K562 (cell line): ENCODE results near the gene STARD8. TPM values are rescaled to one million over a fixed set of nuclear protein-coding genes. Genes with fewer than 3 reads are reported as not detected.

Experiments used
- ATAC-seq: fragments of 200-7000 bp; cut with Tn5 transposase; 3 replicates; pipeline ENCODE4 v1.9.1; 2020; ENCODE audit warnings: moderate library complexity
- BruUV-seq: library from RNA; stranded (reverse); fragments of 400-500 nt; replicated peaks from 2 replicates; lab custom pipeline; 2021; lab: Mats Ljungman, UMichigan
- CTCF ChIA-PET: fragments of 300-600 bp; formaldehyde crosslinking; extraction: SDS; loops from one replicate; lab custom pipeline; 2021; ENCODE audit warnings: low intra/inter-chr PET ratio; lab: Yijun Ruan, JAX
- POLR2A ChIA-PET: fragments of 300-600, 350-650 bp; sonication (Branson Sonifier 250); formaldehyde crosslinking; extraction: SDS; loops from one replicate; lab custom pipeline; 2021; ENCODE audit warnings: antibody characterized with exemption, inconsistent platforms; lab: Yijun Ruan, JAX
- DNase-seq, 4 experiments: peaks; one replicate each; pipeline versions ENCODE4 v3.0.0 to v3.0.0-alpha.2; 2011 to 2018; ENCODE audit warnings: low spot score in 3 of 4, mixed read lengths in 3 of 4; ENCODE audit errors: extremely low read depth in 1 of 4
- FAIRE-seq: peaks from 2 replicates; lab custom pipeline; 2011; peaks lifted over from hg19 to GRCh38; lab: Jason Lieb, UNC
- H2AFZ ChIP-seq: 2 replicates; pipeline ENCODE4 v1.6.0; 2011; ENCODE audit warnings: low read depth, low read length, control low read depth, inconsistent platforms
- H3K27ac ChIP-seq: fragments of 200-600 bp; 3 replicates; pipeline ENCODE4 v1.8.0; 2011; ENCODE audit warnings: low read depth, mild to moderate bottlenecking, control low read depth, inconsistent platforms, low read length, moderate library complexity, mixed read lengths; ENCODE audit errors: extremely low read depth
- H3K27me3 ChIP-seq, 2 experiments: fragments of 300-600 bp in 1 of 2; 2 replicates in 1 of 2; 3 replicates in 1 of 2; pipeline versions ENCODE4 v1.6.0 to v1.8.0; 2011; ENCODE audit warnings: inconsistent platforms in 2 of 2, low read length in 2 of 2, mild to moderate bottlenecking in 1 of 2, mixed read lengths in 1 of 2, moderate library complexity in 1 of 2; ENCODE audit not compliant: control insufficient read depth in 2 of 2, insufficient read depth in 2 of 2
- H3K36me3 ChIP-seq: fragments of 300-600 bp; 3 replicates; pipeline ENCODE4 v1.8.0; 2011; ENCODE audit warnings: mild to moderate bottlenecking, low read length, inconsistent platforms; ENCODE audit not compliant: control insufficient read depth, insufficient read depth
- H3K4me1 ChIP-seq, 2 experiments: fragments of 200-600 bp in 1 of 2; replicated peaks in 1 of 2; 2 replicates in 1 of 2; 3 replicates in 1 of 2; pipeline versions ENCODE4 v1.5.1 to v1.8.0; 2011; ENCODE audit warnings: inconsistent platforms in 2 of 2, low read length in 2 of 2, mild to moderate bottlenecking in 1 of 2, mixed read lengths in 1 of 2, moderate library complexity in 1 of 2; ENCODE audit not compliant: control insufficient read depth in 2 of 2, insufficient read depth in 2 of 2
- H3K4me2 ChIP-seq: 2 replicates; pipeline ENCODE4 v1.6.1; 2011; ENCODE audit warnings: low read length, control low read depth, inconsistent platforms, mixed read lengths; ENCODE audit not compliant: insufficient read depth
- H3K4me3 ChIP-seq: fragments of 200-600 bp; sonication (generic), shearing (Covaris generic); 2 replicates; pipeline ENCODE4 v1.5.1; 2016; ENCODE audit warnings: control low read depth, inconsistent platforms
- H3K79me2 ChIP-seq: fragments of 200-600 bp; 3 replicates; pipeline ENCODE4 v1.8.0; 2011; ENCODE audit warnings: low read length, inconsistent platforms; ENCODE audit not compliant: control insufficient read depth, insufficient read depth
- H3K9ac ChIP-seq, 2 experiments: 2 replicates each; pipeline versions ENCODE4 v1.6.0 to v1.6.1; 2011; ENCODE audit warnings: low read depth in 2 of 2, low read length in 2 of 2, control low read depth in 1 of 2, inconsistent platforms in 1 of 2, mild to moderate bottlenecking in 1 of 2, mixed read lengths in 1 of 2; ENCODE audit not compliant: insufficient read depth in 1 of 2
- H3K9me1 ChIP-seq: one replicate; pipeline ENCODE4 v1.6.0; 2011; ENCODE audit warnings: inconsistent platforms, mild to moderate bottlenecking, low read length, moderate library complexity; ENCODE audit not compliant: control insufficient read depth, insufficient read depth
- H3K9me3 ChIP-seq: replicated peaks from 2 replicates; pipeline ENCODE4 v1.5.1; 2011; ENCODE audit warnings: low read depth, low read length, inconsistent platforms; ENCODE audit not compliant: control insufficient read depth, insufficient read depth
- H4K20me1 ChIP-seq: replicated peaks from 2 replicates; pipeline ENCODE4 v1.6.1; 2011; ENCODE audit warnings: low read length, inconsistent platforms, mixed read lengths; ENCODE audit not compliant: control insufficient read depth, insufficient read depth
- ATF3 ChIP-seq, 2 experiments: fragments of 450-650 bp in 1 of 2; sonication (generic) in 1 of 2; formaldehyde crosslinking in 1 of 2; IDR thresholded peaks in 1 of 2; conservative IDR thresholded peaks in 1 of 2; 2 replicates each; pipeline versions ENCODE4 v1.6.1 to v1.8.1; 2016 to 2023; ENCODE audit warnings: mild to moderate bottlenecking in 2 of 2, moderate library complexity in 2 of 2, inconsistent platforms in 1 of 2, missing genetic modification reagents in 1 of 2
- EHMT2 ChIP-seq: fragments of 450-650 bp; IDR thresholded peaks from 2 replicates; pipeline ENCODE4 v1.6.1; 2018; ENCODE audit warnings: antibody characterized with exemption
- HDAC3 ChIP-seq: fragments of 450-650 bp; IDR thresholded peaks from 2 replicates; pipeline ENCODE4 v1.6.1; 2018; ENCODE audit warnings: borderline replicate concordance, mild to moderate bottlenecking, moderate library complexity; ENCODE audit not compliant: partially characterized antibody
- JUNB ChIP-seq: fragments of 450-650 bp; formaldehyde crosslinking; conservative IDR thresholded peaks from 2 replicates; pipeline ENCODE4 v1.4.0; 2020; ENCODE audit warnings: mild to moderate bottlenecking
- KDM1A ChIP-seq, 2 experiments: fragments of 450-650 bp; IDR thresholded peaks; 2 replicates each; pipeline ENCODE4 v1.6.1; 2016; ENCODE audit warnings: mild to moderate bottlenecking in 2 of 2
- MED1 ChIP-seq: sonication (generic); formaldehyde crosslinking; IDR thresholded peaks from 2 replicates; pipeline ENCODE4 v1.8.1; 2023; ENCODE audit warnings: missing genetic modification reagents, borderline replicate concordance
- SMAD1 ChIP-seq: fragments of 150-350 bp; IDR thresholded peaks from 2 replicates; pipeline ENCODE4 v1.6.1; 2014; ENCODE audit warnings: low read length, low read depth; ENCODE audit not compliant: partially characterized antibody
- ZNF12 ChIP-seq: sonication (generic); formaldehyde crosslinking; IDR thresholded peaks from 2 replicates; pipeline ENCODE4 v1.4.0; 2020; ENCODE audit warnings: mild to moderate bottlenecking, missing genetic modification reagents
- ZNF140 ChIP-seq: fragments of 250-450 bp; sonication (Bioruptor Pico); IDR thresholded peaks from 2 replicates; pipeline ENCODE4 v1.8.0; 2021; ENCODE audit warnings: moderate library complexity, mild to moderate bottlenecking, inconsistent platforms
- WGBS: fragments of 100-300 bp; shearing (Covaris generic); methylation state at CpG from one replicate; pipeline ENCODE4 v1.1.6; 2016; ENCODE audit warnings: low coverage, mixed read lengths; ENCODE audit not compliant: insufficient coverage; ENCODE audit errors: missing lambda C conversion rate; 5-methylcytosine and 5-hydroxymethylcytosine counted together
- in situ Hi-C: fragments of 300-500 bp; cut with MboI; formaldehyde crosslinking; loops from 4 replicates; pipeline ENCODE4 v1.15.0; 2018; ENCODE audit warnings: inconsistent platforms, mixed read lengths
- intact Hi-C: fragments of 100-400 bp; cut with micrococcal nuclease; formaldehyde crosslinking; loops from 2 replicates; pipeline ENCODE4 v1.14.2; 2022
- polyA plus RNA-seq, 8 experiments: library from polyadenylated mRNA; depleted of rRNA in 4 of 8; stranded (reverse) in 5 of 8; unstranded in 3 of 8; fragments of >200 nt; fragmentation: Nextera tagmentation in 2 of 8; fragmentation: Illumina TruSeq in 1 of 8; extraction: Ambion mirVana in 2 of 8; extraction: Trizol in 1 of 8; gene quantifications; 2 replicates each; pipeline versions ENCODE4 v1.2.1 to v1.2.3, GENCODE V29; 2011 to 2014; ENCODE audit warnings: inconsistent platforms in 1 of 8, missing spikeins in 1 of 8
- total RNA-seq, 7 experiments: library from RNA; depleted of rRNA in 6 of 7; stranded (reverse); fragments of >200 nt in 6 of 7; fragmentation: Illumina TruSeq in 2 of 7; extraction: Trizol in 2 of 7; gene quantifications; 2 replicates each; pipeline versions ENCODE4 v1.2.1 to v1.2.3, GENCODE V29; 2011 to 2021; ENCODE audit warnings: low replicate concordance in 1 of 7
- TF ChIP-seq, protein P1 (sequence below), 2 experiments: fragments of 450-650 bp; conservative IDR thresholded peaks; 2 replicates each; pipeline ENCODE4 v1.6.1; 2017; ENCODE audit warnings: mild to moderate bottlenecking in 2 of 2, moderate library complexity in 2 of 2
- TF ChIP-seq, protein P2 (sequence below): sonication (generic); formaldehyde crosslinking; IDR thresholded peaks from 2 replicates; pipeline ENCODE4 v1.4.0; 2020; ENCODE audit warnings: mild to moderate bottlenecking, missing genetic modification reagents
- TF ChIP-seq, protein P3 (sequence below): IDR thresholded peaks from 2 replicates; pipeline ENCODE4 v1.6.1; 2011; ENCODE audit not compliant: insufficient read length; ENCODE audit errors: extremely low read depth

STARD8 gene
- total and polyA plus RNA-seq, 9 of the 15 experiments (the other 6 are each of a cell fraction or from before 2014, with no cell fraction given) = 1.6 to 35.0 (median 15.9) TPM

- WGBS = 67% methylated on average over 10 of the region's 24 CpGs
- no TSS peak for BruUV-seq
- DNase-seq (no peak), ATAC-seq (no peak), FAIRE-seq (no peak)
- TF ChIP-seq ZNF140 (CRISPR knock-in tag) = no peak
- no peak for TF ChIP-seq HDAC3
- no peak for TF ChIP-seq ATF3 (IDR thresholded peaks at IDR 0.05)
- TF ChIP-seq ATF3 (CRISPR knock-in tag; conservative IDR thresholded peaks at IDR 0.05) = no peak
- TF ChIP-seq ZNF12 (CRISPR knock-in tag) = no peak
- no peak for TF ChIP-seq KDM1A (IDR thresholded peaks at IDR 0.05)
- TF ChIP-seq MED1 (CRISPR knock-in tag) = no peak
- no peak for TF ChIP-seq SMAD1
- TF ChIP-seq, protein P1, sequence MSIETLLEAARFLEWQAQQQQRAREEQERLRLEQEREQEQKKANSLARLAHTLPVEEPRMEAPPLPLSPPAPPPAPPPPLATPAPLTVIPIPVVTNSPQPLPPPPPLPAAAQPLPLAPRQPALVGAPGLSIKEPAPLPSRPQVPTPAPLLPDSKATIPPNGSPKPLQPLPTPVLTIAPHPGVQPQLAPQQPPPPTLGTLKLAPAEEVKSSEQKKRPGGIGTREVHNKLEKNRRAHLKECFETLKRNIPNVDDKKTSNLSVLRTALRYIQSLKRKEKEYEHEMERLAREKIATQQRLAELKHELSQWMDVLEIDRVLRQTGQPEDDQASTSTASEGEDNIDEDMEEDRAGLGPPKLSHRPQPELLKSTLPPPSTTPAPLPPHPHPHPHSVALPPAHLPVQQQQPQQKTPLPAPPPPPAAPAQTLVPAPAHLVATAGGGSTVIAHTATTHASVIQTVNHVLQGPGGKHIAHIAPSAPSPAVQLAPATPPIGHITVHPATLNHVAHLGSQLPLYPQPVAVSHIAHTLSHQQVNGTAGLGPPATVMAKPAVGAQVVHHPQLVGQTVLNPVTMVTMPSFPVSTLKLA (conservative IDR thresholded peaks at IDR 0.05) = no peak
- TF ChIP-seq, protein P2, sequence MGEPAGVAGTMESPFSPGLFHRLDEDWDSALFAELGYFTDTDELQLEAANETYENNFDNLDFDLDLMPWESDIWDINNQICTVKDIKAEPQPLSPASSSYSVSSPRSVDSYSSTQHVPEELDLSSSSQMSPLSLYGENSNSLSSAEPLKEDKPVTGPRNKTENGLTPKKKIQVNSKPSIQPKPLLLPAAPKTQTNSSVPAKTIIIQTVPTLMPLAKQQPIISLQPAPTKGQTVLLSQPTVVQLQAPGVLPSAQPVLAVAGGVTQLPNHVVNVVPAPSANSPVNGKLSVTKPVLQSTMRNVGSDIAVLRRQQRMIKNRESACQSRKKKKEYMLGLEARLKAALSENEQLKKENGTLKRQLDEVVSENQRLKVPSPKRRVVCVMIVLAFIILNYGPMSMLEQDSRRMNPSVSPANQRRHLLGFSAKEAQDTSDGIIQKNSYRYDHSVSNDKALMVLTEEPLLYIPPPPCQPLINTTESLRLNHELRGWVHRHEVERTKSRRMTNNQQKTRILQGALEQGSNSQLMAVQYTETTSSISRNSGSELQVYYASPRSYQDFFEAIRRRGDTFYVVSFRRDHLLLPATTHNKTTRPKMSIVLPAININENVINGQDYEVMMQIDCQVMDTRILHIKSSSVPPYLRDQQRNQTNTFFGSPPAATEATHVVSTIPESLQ (CRISPR knock-in tag) = no peak
- no peak for TF ChIP-seq EHMT2
- no peak for TF ChIP-seq JUNB (CRISPR knock-in tag)
- TF ChIP-seq, protein P3, sequence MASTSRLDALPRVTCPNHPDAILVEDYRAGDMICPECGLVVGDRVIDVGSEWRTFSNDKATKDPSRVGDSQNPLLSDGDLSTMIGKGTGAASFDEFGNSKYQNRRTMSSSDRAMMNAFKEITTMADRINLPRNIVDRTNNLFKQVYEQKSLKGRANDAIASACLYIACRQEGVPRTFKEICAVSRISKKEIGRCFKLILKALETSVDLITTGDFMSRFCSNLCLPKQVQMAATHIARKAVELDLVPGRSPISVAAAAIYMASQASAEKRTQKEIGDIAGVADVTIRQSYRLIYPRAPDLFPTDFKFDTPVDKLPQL = no peak
- H3K9ac ChIP-seq = no peak overlapping the region
- H3K4me3 ChIP-seq = no peak overlapping the region
- POLR2A ChIA-PET = interaction anchor here (0.6 kb wide), 1 partner anchor 16 kb away, joined by 3 read pairs; no protein-coding TSS in a partner anchor
- no peaks in the 10 kb centered on the region for H3K9me3 ChIP-seq
- H3K4me1 ChIP-seq = 0 out of 5 replicates have a peak, but pooled peaks cover 0 to 4% of the 10 kb centered on the region in 2 experiments
- CTCF ChIA-PET = no interaction called here
- no peak overlapping the region for H3K27ac ChIP-seq
- no peak overlapping the region for H3K4me2 ChIP-seq
- peaks cover 90% of the 10 kb centered on the region; the same call in 2 of the 3 replicates for H3K36me3 ChIP-seq
- intact Hi-C loops (no loop called here), in situ Hi-C loops (no loop called here)
- no peaks in the 10 kb centered on the region for H3K79me2 ChIP-seq
- no peaks in the 10 kb centered on the region for H3K9me1 ChIP-seq
- H2AFZ ChIP-seq = no peak overlapping the region
- H3K27me3 ChIP-seq = no peaks in the 10 kb centered on the region
- H4K20me1 ChIP-seq = peaks cover 12% of the 10 kb centered on the region
Measured at GRCh38 chrX:68717663-68718442, 70.4 kb downstream of the STARD8 start.
